ENCODE data around the gene PRKACG.
"Not testable (repeated sequence)": the region's sequence is repeated elsewhere in the genome, so short reads cannot be mapped to it uniquely, and the experiment has no call there.

The PRKACG gene

GRCh38 chr9:69014013-69014412 lies at the start of gene PRKACG:
Gene PRKACG, minus strand, starts transcription at chr9:69014113. Its CDS starts 21 bp downstream, at chr9:69014092.
- H3K4me3 ChIP-seq (ENCODE audit: low read depth, low read length): no peak within 1 kb of the TSS
- no peak for TF ChIP-seq CTCF (IDR thresholded peaks at IDR 0.05; ENCODE audit: low read depth, low read length)

- no peak overlapping the region for H3K4me3 ChIP-seq (ENCODE audit: low read depth, low read length)
- TF ChIP-seq CTCF (IDR thresholded peaks at IDR 0.05; ENCODE audit: low read depth, low read length): no peak
Observed at GRCh38 chr9:69062195-69062594, 48.3 kb upstream of the PRKACG start.

GRCh38 chr9:69060766-69061165 lies 46.9 kb upstream of the PRKACG start:
- TF ChIP-seq CTCF (IDR thresholded peaks at IDR 0.05; ENCODE audit: low read depth, low read length): no peak
- no peak overlapping the region for H3K4me3 ChIP-seq (ENCODE audit: low read depth, low read length)

- no peak for TF ChIP-seq CTCF (IDR thresholded peaks at IDR 0.05; ENCODE audit: low read depth, low read length)
- no peak overlapping the region for H3K4me3 ChIP-seq (ENCODE audit: low read depth, low read length)
Observed at GRCh38 chr9:69058101-69058500, 44.2 kb upstream of the PRKACG start.

- H3K4me3 ChIP-seq (ENCODE audit: low read depth, low read length): no peak overlapping the region
Observed at GRCh38 chr9:69056191-69056815, 42.4 kb upstream of the PRKACG start.

GRCh38 chr9:69054989-69055388 lies 41.1 kb upstream of the PRKACG start:
- no peak overlapping the region for H3K4me3 ChIP-seq (ENCODE audit: low read depth, low read length)
- no peak for TF ChIP-seq CTCF (IDR thresholded peaks at IDR 0.05; ENCODE audit: low read depth, low read length)

More at GRCh38 chr9:69056191-69056815, 42.4 kb upstream of the PRKACG start:
- TF ChIP-seq CTCF (IDR thresholded peaks at IDR 0.05; ENCODE audit: low read depth, low read length): no peak

GRCh38 chr9:69050936-69051335 lies 37.0 kb upstream of the PRKACG start:
- not testable (repeated sequence) for H3K4me3 ChIP-seq (ENCODE audit: low read depth, low read length)

- H3K4me3 ChIP-seq (ENCODE audit: low read depth, low read length): no peak overlapping the region
- TF ChIP-seq CTCF (IDR thresholded peaks at IDR 0.05; ENCODE audit: low read depth, low read length): no peak
Observed at GRCh38 chr9:69049094-69049493, 35.2 kb upstream of the PRKACG start.
